SK-N-SH (cell line): Measurements from ENCODE around the gene QSOX2.

Experiments used
- CTCF ChIP-seq: fragments of 200-600 bp; sonication (generic); IDR thresholded peaks from 2 replicates; pipeline ENCODE4 v1.6.1; 2017; ENCODE audit warnings: antibody characterized with exemption, mild to moderate bottlenecking, moderate library complexity
- POLR2AphosphoS5 ChIP-seq: IDR thresholded peaks from 2 replicates; pipeline ENCODE4 v1.6.1; 2012; ENCODE audit warnings: low read depth, low read length
- TAF1 ChIP-seq: IDR thresholded peaks from 2 replicates; pipeline ENCODE4 v1.6.1; 2012; ENCODE audit warnings: low read depth, mild to moderate bottlenecking, low read length, moderate library complexity, borderline replicate concordance

DNA sequence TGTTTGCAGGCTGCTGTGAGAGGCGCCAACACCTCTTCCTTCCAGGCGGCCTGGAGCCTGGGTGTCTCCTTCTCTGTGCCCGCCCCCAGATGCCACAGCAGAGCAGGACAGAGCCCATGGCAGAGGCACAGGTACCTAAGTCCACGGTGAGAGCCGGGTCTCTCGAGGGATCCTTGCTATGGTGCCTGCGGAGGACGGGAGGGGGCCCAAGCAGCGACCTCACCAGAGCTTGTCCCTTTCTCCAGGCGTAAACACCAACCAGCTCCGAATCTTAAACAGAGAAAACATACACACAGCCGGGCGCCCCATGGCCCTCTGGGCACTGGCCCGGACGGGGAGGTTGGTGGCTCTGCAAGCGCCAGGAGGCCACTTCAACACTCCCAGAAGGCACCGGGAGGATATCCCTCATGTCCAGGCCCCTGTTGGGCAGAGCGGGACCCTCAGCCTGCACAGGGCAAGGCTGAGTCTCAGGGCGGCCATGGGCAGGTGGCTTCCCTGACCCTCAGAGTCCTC, 46.5 kb upstream of the QSOX2 start:
- TF ChIP-seq CTCF = no peak
- TF ChIP-seq POLR2AphosphoS5 = no peak
- no peak for TF ChIP-seq TAF1
